Panc1 (cell line): ENCODE data around the gene METTL16. TPM values are rescaled to one million over a fixed set of nuclear protein-coding genes. Genes with fewer than 3 reads are reported as not detected.

Experiments
- ATAC-seq: fragments of 200-7000 bp; cut with Tn5 transposase; 2 replicates; pipeline ENCODE4 v1.9.1; 2020; ENCODE audit warnings: mild to moderate bottlenecking, moderate library complexity
- BruUV-seq: library from RNA; stranded (reverse); fragments of 400-500 nt; replicated peaks from 2 replicates; lab custom pipeline; 2021; lab: Mats Ljungman, UMichigan
- CTCF ChIA-PET: fragments of 300-600 bp; sonication (Branson Sonifier 250); formaldehyde crosslinking; loops from one replicate; lab custom pipeline; 2022; ENCODE audit warnings: antibody characterized with exemption; lab: Charles Lee
- POLR2A ChIA-PET: fragments of 300-600 bp; sonication (Branson Sonifier 250); formaldehyde crosslinking; loops from one replicate; lab custom pipeline; 2022; ENCODE audit warnings: antibody characterized with exemption; lab: Charles Lee
- DNase-seq: peaks from one replicate; pipeline ENCODE4 v3.0.0-alpha.2; 2010; ENCODE audit warnings: low read depth, low spot score
- H3K27ac ChIP-seq: 2 replicates; pipeline ENCODE4 v1.5.1; 2011; ENCODE audit warnings: mild to moderate bottlenecking, low read length, inconsistent platforms
- H3K27me3 ChIP-seq: fragments of 200-500 bp; sonication (Bioruptor generic); 2 replicates; pipeline ENCODE4 v1.6.0; 2014; ENCODE audit warnings: low read length, inconsistent platforms; ENCODE audit not compliant: control insufficient read depth, insufficient read depth
- H3K36me3 ChIP-seq: fragments of 200-500 bp; sonication (Bioruptor generic); 2 replicates; pipeline ENCODE4 v1.5.1; 2014; ENCODE audit warnings: inconsistent platforms, mild to moderate bottlenecking, low read length, moderate library complexity; ENCODE audit not compliant: control insufficient read depth, insufficient read depth
- H3K4me1 ChIP-seq: 2 replicates; pipeline ENCODE4 v1.5.1; 2011; ENCODE audit warnings: inconsistent platforms, mild to moderate bottlenecking, low read length, moderate library complexity; ENCODE audit not compliant: control insufficient read depth, insufficient read depth
- H3K4me3 ChIP-seq, 2 experiments: 2 replicates each; pipeline ENCODE4 v1.5.1; 2011 to 2012; ENCODE audit warnings: low read depth in 2 of 2, low read length in 2 of 2, mild to moderate bottlenecking in 2 of 2, inconsistent platforms in 1 of 2, moderate library complexity in 1 of 2
- H3K9me3 ChIP-seq: fragments of 200-500 bp; sonication (Bioruptor generic); 2 replicates; pipeline ENCODE4 v1.5.1; 2014; ENCODE audit warnings: low read depth, mild to moderate bottlenecking, inconsistent platforms, low read length, moderate library complexity; ENCODE audit not compliant: control insufficient read depth, insufficient read depth
- CTCF ChIP-seq: fragments of 450-650 bp; IDR thresholded peaks from 2 replicates; pipeline ENCODE4 v1.5.1; 2017; ENCODE audit warnings: mild to moderate bottlenecking
- POLR2AphosphoS5 ChIP-seq: IDR thresholded peaks from 2 replicates; pipeline ENCODE4 v1.6.1; 2012; ENCODE audit warnings: mild to moderate bottlenecking, low read depth, low read length, moderate library complexity
- REST ChIP-seq, 2 experiments: IDR thresholded peaks; 2 replicates each; pipeline ENCODE4 v1.6.1; 2011 to 2012; ENCODE audit warnings: low read depth in 2 of 2, control low read depth in 1 of 2, low read length in 1 of 2, mild to moderate bottlenecking in 1 of 2, moderate library complexity in 1 of 2; ENCODE audit not compliant: insufficient read depth in 1 of 2
- SIN3A ChIP-seq: IDR thresholded peaks from 2 replicates; pipeline ENCODE4 v1.6.1; 2012; ENCODE audit warnings: low read depth, mild to moderate bottlenecking, low read length, moderate library complexity, borderline replicate concordance; ENCODE audit not compliant: insufficient read depth
- TCF7L2 ChIP-seq: IDR thresholded peaks from 2 replicates; pipeline ENCODE4 v1.6.1; 2011; ENCODE audit warnings: mild to moderate bottlenecking, low read depth, low read length, inconsistent platforms
- in situ Hi-C: cut with HindIII; loops from 2 replicates; pipeline ENCODE4 v1.10.0; 2016; ENCODE audit warnings: low sequenced_read_pairs, low pct_unique_long_range_greater_than_20kb
- intact Hi-C: fragments of 100-400 bp; cut with micrococcal nuclease; formaldehyde crosslinking; loops from one replicate; pipeline ENCODE4 v1.10.0; 2022; ENCODE audit not compliant: unreplicated experiment
- total RNA-seq: library from RNA; stranded (reverse); gene quantifications from one replicate; pipeline ENCODE4 v1.2.1, GENCODE V29; 2021; ENCODE audit not compliant: unreplicated experiment

METTL16 gene
- total RNA-seq, 1 experiment from 2014 or later, result 34.7 TPM

- TF ChIP-seq TCF7L2 (no peak), REST (IDR thresholded peaks at IDR 0.05; ENCODE audit: insufficient read depth in 1 of 2, low read depth in 2 of 2, low read length in 1 of 2) (no peak), SIN3A (no peak), POLR2AphosphoS5 (no peak), CTCF (no peak)
- in situ Hi-C loops, result no loop called here
- Histone ChIP-seq H3K27ac (no peak overlapping the region), H3K36me3 (no peaks in the 10 kb centered on the region), H3K4me1 (no peaks in the 10 kb centered on the region), H3K9me3 (no peaks in the 10 kb centered on the region), H3K4me3 (no peak overlapping the region), H3K27me3 (no peaks in the 10 kb centered on the region)
- POLR2A ChIA-PET, result no interaction called here
- ATAC-seq (no peak), DNase-seq (no peak)
- no TSS peak for BruUV-seq
- intact Hi-C loops, result no loop called here
- CTCF ChIA-PET, result no interaction called here
Measured at GRCh38 chr17:2410951-2411350, 100.7 kb downstream of the METTL16 start.

- Histone ChIP-seq H3K36me3 (no peaks in the 10 kb centered on the region), H3K4me3 (no peak overlapping the region), H3K27ac (no peak overlapping the region), H3K4me1 (no peaks in the 10 kb centered on the region), H3K27me3 (no peaks in the 10 kb centered on the region), H3K9me3 (no peaks in the 10 kb centered on the region)
- no peak for DNase-seq
- in situ Hi-C loops (no loop called here), intact Hi-C loops (no loop called here)
- ChIA-PET POLR2A (no interaction called here), CTCF (interaction anchor here (1.4 kb wide), 1 partner anchor 9 kb away, joined by 3 read pairs; no protein-coding TSS in a partner anchor)
- peak; percentile 36; the same call in 1 of the 2 replicates for ATAC-seq
- TF ChIP-seq SIN3A, result no peak
- TF ChIP-seq REST (IDR thresholded peaks at IDR 0.05; ENCODE audit: insufficient read depth in 1 of 2, low read depth in 2 of 2, low read length in 1 of 2), result no peak
- TF ChIP-seq POLR2AphosphoS5, result no peak
- no peak for TF ChIP-seq TCF7L2
- TF ChIP-seq CTCF, result no peak
- no TSS peak for BruUV-seq
Measured at GRCh38 chr17:2406903-2407790, 104.5 kb downstream of the METTL16 start.
